ENCODE measurements around the gene TRPV5.

TRPV5 gene

GRCh38 chr7:142939226-142939910 is 5.8 kb upstream of the TRPV5 start, which contains the start of gene LLCFC1:
Gene LLCFC1, plus strand, starts transcription at chr7:142939484. Its CDS starts 138 bp downstream, at chr7:142939622.
- no peak for DNase-seq

- DNase-seq: no peak
Measured at GRCh38 chr7:142938611-142939010, 5.1 kb upstream of the TRPV5 start.

GRCh38 chr7:142935941-142936565 is 2.5 kb upstream of the TRPV5 start:
- DNase-seq: no peak

- no peak for DNase-seq
Measured at GRCh38 chr7:142934056-142934455, 510 bp upstream of the TRPV5 start.

- no peak for DNase-seq
Measured at GRCh38 chr7:142933092-142933475, 462 bp downstream of the TRPV5 start.

GRCh38 chr7:142932386-142933091 is 1.0 kb downstream of the TRPV5 start:
- DNase-seq: no peak

GRCh38 chr7:142930126-142930730 is 3.3 kb downstream of the TRPV5 start:
- DNase-seq: no peak

GRCh38 chr7:142927949-142928348 is 5.6 kb downstream of the TRPV5 start:
- DNase-seq: no peak

- DNase-seq: peak; percentile 4
Measured at GRCh38 chr7:142927085-142927745, 6.3 kb downstream of the TRPV5 start.

- no peak for DNase-seq
Measured at GRCh38 chr7:142925413-142925812, 8.1 kb downstream of the TRPV5 start.

- no peak for DNase-seq
Measured at GRCh38 chr7:142923391-142923790, 10.2 kb downstream of the TRPV5 start.

- no peak for DNase-seq
Measured at GRCh38 chr7:142919656-142920055, 13.9 kb downstream of the TRPV5 start.

GRCh38 chr7:142918901-142919300 is 14.6 kb downstream of the TRPV5 start:
- DNase-seq: no peak

- no peak for DNase-seq
Measured at GRCh38 chr7:142917447-142917846, 16.1 kb downstream of the TRPV5 start.

- DNase-seq: no peak
Measured at GRCh38 chr7:142916508-142916907, 17.0 kb downstream of the TRPV5 start.

- DNase-seq: no peak
Measured at GRCh38 chr7:142915315-142915714, 18.2 kb downstream of the TRPV5 start.

GRCh38 chr7:142914121-142914520 is 19.4 kb downstream of the TRPV5 start:
- DNase-seq: no peak

GRCh38 chr7:142913566-142913965 is 20.0 kb downstream of the TRPV5 start:
- DNase-seq: no peak

GRCh38 chr7:142913051-142913450 is 20.5 kb downstream of the TRPV5 start:
- DNase-seq: no peak

- no peak for DNase-seq
Measured at GRCh38 chr7:142910481-142910880, 23.1 kb downstream of the TRPV5 start.

GRCh38 chr7:142910031-142910433 is 23.5 kb downstream of the TRPV5 start:
- DNase-seq: no peak

- no peak for DNase-seq
Measured at GRCh38 chr7:142908921-142909890, 24.3 kb downstream of the TRPV5 start.

All from CD4-positive, alpha-beta T cell treated with Interferon gamma for 1 hour (primary cell).